ENCODE data around the gene TNFSF10. TPM values are rescaled to one million over a fixed set of nuclear protein-coding genes. Genes with fewer than 3 reads are reported as not detected.

TNFSF10 gene
- total and polyA plus RNA-seq, 2 donors (not counting 1 experiment from before 2014, with no cell fraction given), result 16.4 to 21.0 TPM

GRCh38 chr3:172560586-172560985 is 37.4 kb upstream of the TNFSF10 start:
- CTCF ChIA-PET, result interaction anchor here (0.5 kb wide), 1 partner anchor 39 kb away, joined by 6 read pairs; no protein-coding TSS in a partner anchor
- DNase-seq (no peak), ATAC-seq (ENCODE audit: low read depth) (no peak)
- intact Hi-C loops (cut with micrococcal nuclease), result no loop called here
- POLR2A ChIA-PET, result no interaction called here
- Histone ChIP-seq H3K4me2 (replicated peaks; ENCODE audit: low read depth, low read length, poor library complexity, severe bottlenecking) (no peak overlapping the region), H3K36me3 (replicated peaks in 1 of 2; ENCODE audit: control extremely low read depth in 1 of 2, control insufficient read depth in 1 of 2, extremely low read depth in 1 of 2, insufficient read depth in 2 of 2, low read length in 1 of 2) (no peaks in the 10 kb centered on the region), H3K27me3 (replicated peaks in 1 of 4; ENCODE audit: control extremely low read depth in 1 of 4, control insufficient read depth in 3 of 4, insufficient read depth in 4 of 4, low read length in 3 of 4) (no peaks in the 10 kb centered on the region), H3K4me3 (ENCODE audit: control extremely low read depth in 1 of 5, extremely low read depth in 1 of 5, insufficient read depth in 1 of 5, low read depth in 2 of 5, low read length in 4 of 5) (no peak overlapping the region), H3K79me2 (ENCODE audit: control insufficient read depth, insufficient read depth, low read length) (no peaks in the 10 kb centered on the region), H3K27ac (ENCODE audit: low read length in 2 of 2) (no peak overlapping the region), H2AFZ (ENCODE audit: insufficient read depth, low read depth, low read length, poor library complexity, severe bottlenecking) (no peak overlapping the region), H3K9me3 (ENCODE audit: control extremely low read depth in 1 of 3, control insufficient read depth in 2 of 3, insufficient read depth in 1 of 3, low read length in 2 of 3) (no peaks in the 10 kb centered on the region), H3K4me1 (ENCODE audit: control insufficient read depth in 2 of 2, insufficient read depth in 2 of 2, low read length in 2 of 2) (peaks cover 3 to 4% of the 10 kb centered on the region in 2 donors), H3K9ac (ENCODE audit: low read length) (no peak overlapping the region), H4K20me1 (ENCODE audit: control insufficient read depth, insufficient read depth, low read length, poor library complexity, severe bottlenecking) (no peaks in the 10 kb centered on the region)
- peaks cover 4% of the 10 kb centered on the region for H3K27me3 Mint-ChIP-seq
- no peak overlapping the region for H3K27ac Mint-ChIP-seq
- H3K4me3 Mint-ChIP-seq, result no peak overlapping the region
- no CpG with 5 or more reads among the region's 1 CpG for WGBS (ENCODE audit: insufficient coverage)
- peaks cover 13% of the 10 kb centered on the region for H3K4me1 Mint-ChIP-seq
- TF ChIP-seq EZH2 (IDR thresholded peaks at IDR 0.05; ENCODE audit: borderline replicate concordance, insufficient read depth, low read depth, low read length, poor library complexity, severe bottlenecking), result no peak
- TF ChIP-seq, protein P1, sequence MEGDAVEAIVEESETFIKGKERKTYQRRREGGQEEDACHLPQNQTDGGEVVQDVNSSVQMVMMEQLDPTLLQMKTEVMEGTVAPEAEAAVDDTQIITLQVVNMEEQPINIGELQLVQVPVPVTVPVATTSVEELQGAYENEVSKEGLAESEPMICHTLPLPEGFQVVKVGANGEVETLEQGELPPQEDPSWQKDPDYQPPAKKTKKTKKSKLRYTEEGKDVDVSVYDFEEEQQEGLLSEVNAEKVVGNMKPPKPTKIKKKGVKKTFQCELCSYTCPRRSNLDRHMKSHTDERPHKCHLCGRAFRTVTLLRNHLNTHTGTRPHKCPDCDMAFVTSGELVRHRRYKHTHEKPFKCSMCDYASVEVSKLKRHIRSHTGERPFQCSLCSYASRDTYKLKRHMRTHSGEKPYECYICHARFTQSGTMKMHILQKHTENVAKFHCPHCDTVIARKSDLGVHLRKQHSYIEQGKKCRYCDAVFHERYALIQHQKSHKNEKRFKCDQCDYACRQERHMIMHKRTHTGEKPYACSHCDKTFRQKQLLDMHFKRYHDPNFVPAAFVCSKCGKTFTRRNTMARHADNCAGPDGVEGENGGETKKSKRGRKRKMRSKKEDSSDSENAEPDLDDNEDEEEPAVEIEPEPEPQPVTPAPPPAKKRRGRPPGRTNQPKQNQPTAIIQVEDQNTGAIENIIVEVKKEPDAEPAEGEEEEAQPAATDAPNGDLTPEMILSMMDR (IDR thresholded peaks at IDR 0.05), result no peak
- H3K9me3 Mint-ChIP-seq (ENCODE audit: insufficient read depth), result no peaks in the 10 kb centered on the region

- Histone ChIP-seq H3K27ac (ENCODE audit: low read length in 2 of 2) (no peak overlapping the region), H2AFZ (ENCODE audit: insufficient read depth, low read depth, low read length, poor library complexity, severe bottlenecking) (no peak overlapping the region), H3K4me1 (ENCODE audit: control insufficient read depth in 2 of 2, insufficient read depth in 2 of 2, low read length in 2 of 2) (peaks cover 3 to 4% of the 10 kb centered on the region in 2 donors), H3K27me3 (replicated peaks in 1 of 4; ENCODE audit: control extremely low read depth in 1 of 4, control insufficient read depth in 3 of 4, insufficient read depth in 4 of 4, low read length in 3 of 4) (no peaks in the 10 kb centered on the region), H3K9me3 (ENCODE audit: control extremely low read depth in 1 of 3, control insufficient read depth in 2 of 3, insufficient read depth in 1 of 3, low read length in 2 of 3) (no peaks in the 10 kb centered on the region), H3K79me2 (ENCODE audit: control insufficient read depth, insufficient read depth, low read length) (no peaks in the 10 kb centered on the region), H3K4me3 (ENCODE audit: control extremely low read depth in 1 of 5, extremely low read depth in 1 of 5, insufficient read depth in 1 of 5, low read depth in 2 of 5, low read length in 4 of 5) (no peak overlapping the region), H3K4me2 (replicated peaks; ENCODE audit: low read depth, low read length, poor library complexity, severe bottlenecking) (no peak overlapping the region), H3K36me3 (replicated peaks in 1 of 2; ENCODE audit: control extremely low read depth in 1 of 2, control insufficient read depth in 1 of 2, extremely low read depth in 1 of 2, insufficient read depth in 2 of 2, low read length in 1 of 2) (no peaks in the 10 kb centered on the region), H3K9ac (ENCODE audit: low read length) (no peak overlapping the region), H4K20me1 (ENCODE audit: control insufficient read depth, insufficient read depth, low read length, poor library complexity, severe bottlenecking) (no peaks in the 10 kb centered on the region)
- H3K27ac Mint-ChIP-seq, result no peak overlapping the region
- intact Hi-C loops (cut with micrococcal nuclease), result no loop called here
- no peak for DNase-seq
- H3K4me1 Mint-ChIP-seq, result peaks cover 13% of the 10 kb centered on the region
- no peak for ATAC-seq (ENCODE audit: low read depth)
- peaks cover 4% of the 10 kb centered on the region for H3K27me3 Mint-ChIP-seq
- POLR2A ChIA-PET, result no interaction called here
- H3K4me3 Mint-ChIP-seq, result no peak overlapping the region
- CTCF ChIA-PET, result interaction anchor here (0.5 kb wide), 1 partner anchor 40 kb away, joined by 6 read pairs; no protein-coding TSS in a partner anchor
- H3K9me3 Mint-ChIP-seq (ENCODE audit: insufficient read depth), result no peaks in the 10 kb centered on the region
- TF ChIP-seq, protein P1 (IDR thresholded peaks at IDR 0.05), result no peak
- no peak for TF ChIP-seq EZH2 (IDR thresholded peaks at IDR 0.05; ENCODE audit: borderline replicate concordance, insufficient read depth, low read depth, low read length, poor library complexity, severe bottlenecking)
- no CpG with 5 or more reads among the region's 4 CpGs for WGBS (ENCODE audit: insufficient coverage)
Measured at GRCh38 chr3:172560026-172560425, 36.8 kb upstream of the TNFSF10 start.
